Esophagus (tissue), 2 donors: Measurements from ENCODE around the gene C1orf226. TPM values are rescaled to one million over a fixed set of nuclear protein-coding genes. Genes with fewer than 3 reads are reported as not detected.
"Not testable (repeated sequence)": the region's sequence is repeated elsewhere in the genome, so short reads cannot be mapped to it uniquely, and the experiment has no call there.

ENCODE experiments used
- H3K27ac ChIP-seq, 2 donors: one replicate each; pipeline ENCODE4 v1.5.1; 2013; ENCODE audit warnings: low read depth in 2 of 2, mild to moderate bottlenecking in 2 of 2, inconsistent platforms in 1 of 2, low read length in 1 of 2, moderate library complexity in 1 of 2
- H3K27me3 ChIP-seq, 2 donors: one replicate each; pipeline ENCODE4 v1.6.1; 2013; ENCODE audit warnings: low read length in 2 of 2, control low read depth in 1 of 2, mild to moderate bottlenecking in 1 of 2; ENCODE audit not compliant: insufficient read depth in 2 of 2, control insufficient read depth in 1 of 2
- H3K36me3 ChIP-seq, 2 donors: one replicate each; pipeline ENCODE4 v1.6.1; 2013; ENCODE audit warnings: low read length in 1 of 2; ENCODE audit not compliant: control insufficient read depth in 2 of 2, insufficient read depth in 2 of 2
- H3K4me1 ChIP-seq, 2 donors: one replicate each; pipeline ENCODE4 v1.6.1; 2013; ENCODE audit warnings: low read length in 1 of 2; ENCODE audit not compliant: control insufficient read depth in 2 of 2, insufficient read depth in 2 of 2
- H3K4me3 ChIP-seq, 2 donors: one replicate each; pipeline ENCODE4 v1.5.1; 2013; ENCODE audit warnings: low read length in 2 of 2, mild to moderate bottlenecking in 2 of 2, low read depth in 1 of 2, moderate library complexity in 1 of 2
- H3K9me3 ChIP-seq, 2 donors: one replicate each; pipeline ENCODE4 v1.6.1; 2013; ENCODE audit warnings: mild to moderate bottlenecking in 2 of 2, low read depth in 1 of 2, low read length in 1 of 2, moderate library complexity in 1 of 2; ENCODE audit not compliant: control insufficient read depth in 2 of 2, insufficient read depth in 1 of 2
- WGBS, 2 donors: extraction: QIAGEN DNeasy Blood & Tissue Kit; methylation state at CpG; one replicate each; pipeline ENCODE4 v1.1.7; 2013; 5-methylcytosine and 5-hydroxymethylcytosine counted together
- polyA plus RNA-seq, 2 donors: library from polyadenylated mRNA; stranded (reverse); fragments of 200-250 nt; gene quantifications; one replicate each; pipeline ENCODE4 v1.2.3, GENCODE V29; 2013
- donor health status: healthy with polysubstance abuse.
- donor health status: Bipolar disorder and iron deficiency.

Gene C1orf226
- polyA plus RNA-seq, 2 donors = 2.2 to 4.5 TPM

DNA sequence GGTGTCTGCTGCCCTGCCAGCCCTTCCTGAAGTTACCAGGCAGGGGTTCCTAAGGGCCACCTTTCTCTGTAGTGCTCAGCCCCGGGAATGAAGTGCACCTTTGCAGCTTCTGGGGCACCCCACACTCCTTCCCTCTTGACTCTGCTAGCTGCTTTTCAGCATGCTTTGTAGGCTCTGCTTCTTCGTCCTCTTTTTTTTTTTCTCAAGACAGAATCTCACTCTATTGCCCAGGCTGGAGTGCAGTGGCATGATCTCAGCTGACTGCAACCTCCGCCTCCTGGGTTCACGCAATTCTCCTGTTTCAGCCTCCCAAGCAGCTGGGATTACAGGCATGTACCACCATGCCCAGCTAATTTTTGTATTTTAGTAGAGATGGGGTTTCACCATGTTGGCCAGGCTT is 29.7 kb upstream of the C1orf226 start:
- H3K36me3 ChIP-seq, H3K27me3 ChIP-seq, H3K4me3 ChIP-seq, H3K27ac ChIP-seq, H3K4me1 ChIP-seq, H3K9me3 ChIP-seq: not testable (repeated sequence)
- WGBS, 2 donors = 68 to 91% methylated on average over 3 to 4 of the region's 4 CpGs

DNA sequence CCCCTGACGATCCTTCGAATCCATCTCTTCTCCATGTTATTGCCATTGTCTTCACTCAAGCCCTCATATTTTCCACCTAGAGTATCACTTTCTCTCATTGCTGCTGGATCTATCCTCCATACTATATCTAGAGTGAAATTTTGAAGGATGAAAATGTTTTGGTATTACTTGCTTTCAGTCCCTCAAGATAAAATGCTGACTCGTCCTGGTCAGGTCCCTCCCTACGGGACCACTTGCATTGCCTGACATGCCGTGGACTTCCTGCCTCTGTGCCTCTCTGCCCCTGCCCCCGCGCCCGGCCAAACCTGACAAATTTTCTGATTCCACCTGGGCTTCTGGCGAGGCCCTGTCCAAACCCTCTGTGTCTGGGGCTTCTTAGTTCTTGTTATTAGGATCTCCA is 28.4 kb upstream of the C1orf226 start:
- Histone ChIP-seq H3K4me1 (peaks cover 0 to 5% of the 10 kb centered on the region in 2 donors), H3K4me3 (no peak overlapping the region), H3K9me3 (no peaks in the 10 kb centered on the region), H3K27me3 (no peaks in the 10 kb centered on the region), H3K27ac (no peak overlapping the region), H3K36me3 (peaks cover 0 to 2% of the 10 kb centered on the region in 2 donors)
- 88% methylated on average over 9 of the region's 9 CpGs for WGBS, 2 donors

DNA sequence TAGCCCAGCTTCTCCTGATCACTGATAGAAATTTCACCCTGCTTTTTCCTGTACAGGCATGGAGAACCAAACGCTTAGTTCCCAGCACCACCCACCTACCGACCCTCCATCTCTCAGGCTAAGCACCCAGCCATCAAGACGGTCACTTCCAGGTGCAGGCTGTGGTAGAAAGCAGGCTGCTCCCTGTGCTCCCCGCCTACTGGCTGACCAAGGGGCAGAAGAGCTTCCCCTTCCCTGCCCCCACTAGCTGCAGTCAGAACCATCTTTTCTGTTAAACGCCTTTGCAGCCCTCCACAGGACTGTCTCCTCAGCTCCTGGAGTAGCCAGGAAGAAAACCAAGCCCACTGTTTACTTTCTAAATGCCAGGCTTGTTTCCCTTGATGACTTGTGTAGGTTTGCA is 27.8 kb upstream of the C1orf226 start:
- Histone ChIP-seq H3K36me3 (peaks cover 0 to 2% of the 10 kb centered on the region in 2 donors), H3K4me1 (peaks cover 0 to 5% of the 10 kb centered on the region in 2 donors)
- 76 to 81% methylated on average over 5 of the region's 5 CpGs for WGBS, 2 donors

DNA sequence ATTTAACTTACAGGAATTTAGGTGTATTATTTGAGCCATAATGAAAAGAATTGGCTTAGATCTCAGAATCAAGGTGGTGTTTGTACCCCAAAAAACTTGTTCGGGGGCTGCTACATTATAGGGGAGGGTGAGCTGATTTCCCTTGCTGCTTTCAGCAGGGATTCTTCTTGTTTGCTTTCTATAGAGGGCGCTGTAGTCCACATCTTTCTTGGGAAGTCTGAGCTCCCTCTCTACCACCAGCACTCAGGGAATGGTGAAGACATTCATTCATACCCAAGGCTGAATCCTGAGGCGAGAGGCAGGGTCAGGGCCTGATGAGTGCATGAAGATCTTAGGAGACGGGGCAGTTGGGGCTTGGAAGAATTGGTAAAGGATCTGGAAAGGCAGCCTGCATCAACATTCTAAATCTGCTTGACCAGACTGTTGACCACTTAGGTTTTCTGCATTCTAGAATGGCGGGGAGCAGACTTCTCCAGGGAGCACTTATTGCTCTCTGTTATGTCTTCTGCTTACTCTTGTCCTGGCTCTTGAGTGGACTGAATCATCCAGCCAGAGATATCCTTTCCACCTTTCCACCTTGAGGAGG is 23.8 kb upstream of the C1orf226 start:
- Histone ChIP-seq H3K9me3 (no peaks in the 10 kb centered on the region), H3K27ac (no peak overlapping the region), H3K27me3 (no peaks in the 10 kb centered on the region), H3K4me3 (no peak overlapping the region), H3K36me3 (peaks cover 0 to 2% of the 10 kb centered on the region in 2 donors), H3K4me1 (peaks cover 0 to 2% of the 10 kb centered on the region in 2 donors)
- WGBS, 2 donors = 59 to 60% methylated on average over 5 of the region's 5 CpGs

More for the DNA sequence above, 27.8 kb upstream of the C1orf226 start:
- Histone ChIP-seq H3K4me3 (no peak overlapping the region), H3K9me3 (no peaks in the 10 kb centered on the region), H3K27ac (no peak overlapping the region), H3K27me3 (no peaks in the 10 kb centered on the region)

DNA sequence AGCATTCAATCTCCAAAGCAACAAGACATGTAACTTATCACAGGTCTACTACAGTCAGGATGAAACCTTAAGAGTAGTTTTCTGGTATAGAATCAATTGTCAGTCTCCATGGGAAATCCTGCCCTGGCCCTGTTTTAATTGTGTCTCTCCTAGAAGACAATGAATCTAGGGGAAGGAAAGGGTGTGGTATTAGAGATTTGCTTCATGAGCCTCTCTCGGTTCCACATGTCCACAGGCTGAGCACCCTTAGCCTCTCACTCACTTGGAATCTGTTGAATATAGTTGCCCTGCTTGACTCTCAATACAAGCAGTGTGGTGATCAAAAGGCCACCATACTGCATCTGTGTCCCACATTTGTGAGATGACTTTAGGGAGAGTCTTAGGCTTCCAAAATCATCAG is 22.6 kb upstream of the C1orf226 start:
- Histone ChIP-seq H3K27ac (no peak overlapping the region), H3K9me3 (no peaks in the 10 kb centered on the region), H3K27me3 (no peaks in the 10 kb centered on the region), H3K36me3 (peaks cover 0 to 2% of the 10 kb centered on the region in 2 donors), H3K4me3 (no peak overlapping the region), H3K4me1 (peaks cover 0 to 2% of the 10 kb centered on the region in 2 donors)
- WGBS, 2 donors = 55 to 66% methylated on average over 1 of the region's 1 CpG

DNA sequence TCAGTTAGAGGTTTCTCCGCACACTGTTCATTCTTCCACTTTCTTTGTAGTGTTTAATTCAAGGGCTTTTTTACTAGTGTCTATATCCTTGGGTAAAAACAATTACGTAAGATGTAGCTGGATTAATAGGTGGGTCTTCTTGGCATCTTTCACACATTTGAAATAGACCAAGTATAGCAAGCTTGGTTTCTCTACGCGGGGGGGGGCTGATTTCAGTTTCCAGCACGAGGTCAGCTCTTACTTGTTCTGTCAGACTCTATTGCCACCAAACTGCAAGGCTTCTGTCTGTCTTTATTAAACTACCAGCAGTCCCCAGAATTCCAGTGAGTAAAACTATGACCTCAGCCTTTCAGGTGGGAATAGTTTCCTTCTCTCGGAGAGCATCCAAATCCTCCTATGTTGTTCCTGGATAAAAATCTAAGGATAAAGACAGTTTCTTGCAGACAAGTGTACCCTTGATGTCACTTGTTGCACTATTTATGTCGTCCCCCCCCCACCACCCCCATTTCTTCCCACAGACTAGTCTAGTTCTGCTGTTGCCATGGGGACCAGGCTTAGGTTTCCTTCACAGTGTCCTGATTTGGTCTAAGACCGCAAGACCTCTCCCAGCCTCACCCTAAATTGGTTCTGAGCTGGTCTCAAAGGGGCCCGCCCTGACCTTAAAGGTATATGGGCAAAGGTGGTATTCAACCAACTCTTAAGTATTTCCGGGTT is 21.8 kb upstream of the C1orf226 start:
- no peak overlapping the region for H3K4me3 ChIP-seq
- H3K27ac ChIP-seq = no peak overlapping the region
- no peaks in the 10 kb centered on the region for H3K9me3 ChIP-seq
- 82 to 88% methylated on average over 10 of the region's 10 CpGs for WGBS, 2 donors
- H3K4me1 ChIP-seq = peaks cover 0 to 2% of the 10 kb centered on the region in 2 donors
- H3K27me3 ChIP-seq = no peaks in the 10 kb centered on the region
- peaks cover 0 to 2% of the 10 kb centered on the region in 2 donors for H3K36me3 ChIP-seq

DNA sequence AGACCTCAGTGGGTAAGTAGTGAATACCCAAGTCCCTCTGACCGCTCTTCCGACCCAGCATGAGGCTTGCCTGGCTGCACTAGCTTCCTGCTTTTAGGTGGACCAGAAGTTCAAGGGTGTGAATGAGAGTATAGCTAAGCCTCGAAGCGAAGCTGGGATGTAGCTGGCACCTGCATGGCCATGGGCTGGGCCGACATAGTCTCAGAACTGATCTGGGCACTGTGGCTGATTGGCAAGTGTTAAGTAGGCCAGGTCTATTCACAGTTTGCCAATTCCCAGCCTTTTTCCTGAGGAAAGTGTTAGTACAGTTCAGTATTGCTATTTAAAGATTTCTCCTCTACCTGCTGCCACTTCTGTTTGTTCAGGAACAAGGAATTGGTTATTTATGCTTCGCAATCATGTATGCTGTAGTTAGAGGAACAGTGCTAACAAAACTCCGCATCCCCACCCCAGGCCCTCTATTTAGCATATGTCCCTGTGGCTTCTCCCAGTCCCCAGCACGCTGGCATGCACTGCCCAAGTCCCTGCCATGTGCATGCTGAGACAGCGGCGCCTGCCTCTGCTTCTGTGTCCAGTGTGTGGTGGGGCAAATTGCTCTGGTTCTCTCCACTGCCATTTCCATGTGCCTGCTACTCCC is 21.2 kb upstream of the C1orf226 start:
- Histone ChIP-seq H3K9me3 (no peaks in the 10 kb centered on the region), H3K4me3 (no peak overlapping the region), H3K27ac (no peak overlapping the region), H3K36me3 (peaks cover 0 to 2% of the 10 kb centered on the region in 2 donors), H3K4me1 (peaks cover 3 to 5% of the 10 kb centered on the region in 2 donors), H3K27me3 (no peaks in the 10 kb centered on the region)
- WGBS, 2 donors = 85 to 92% methylated on average over 10 of the region's 10 CpGs

DNA sequence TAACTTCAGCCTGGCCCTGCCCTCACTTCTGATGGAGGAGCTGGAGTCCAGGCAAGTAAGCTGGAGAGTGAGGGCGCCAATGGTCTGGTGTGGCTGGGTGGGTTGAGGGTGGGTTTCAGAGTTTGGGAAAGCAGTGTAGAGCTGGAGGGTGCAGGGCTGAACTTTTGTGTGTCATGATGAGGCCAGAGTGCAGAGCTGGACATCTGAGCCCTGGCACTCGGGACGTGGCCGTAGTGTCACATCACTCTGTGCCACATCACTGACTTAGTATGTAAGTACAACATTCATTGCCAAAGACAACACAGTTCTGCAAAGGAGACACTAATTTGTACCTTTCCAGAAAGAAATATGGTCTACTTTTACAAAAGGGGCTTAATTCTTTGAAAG is 20.7 kb upstream of the C1orf226 start:
- WGBS, 2 donors = 94 to 96% methylated on average over 4 of the region's 4 CpGs
- H3K36me3 ChIP-seq = peaks cover 0 to 2% of the 10 kb centered on the region in 2 donors
- no peak overlapping the region for H3K27ac ChIP-seq
- peaks cover 3 to 6% of the 10 kb centered on the region in 2 donors for H3K4me1 ChIP-seq
- no peaks in the 10 kb centered on the region for H3K27me3 ChIP-seq
- H3K4me3 ChIP-seq = no peak overlapping the region
- no peaks in the 10 kb centered on the region for H3K9me3 ChIP-seq

DNA sequence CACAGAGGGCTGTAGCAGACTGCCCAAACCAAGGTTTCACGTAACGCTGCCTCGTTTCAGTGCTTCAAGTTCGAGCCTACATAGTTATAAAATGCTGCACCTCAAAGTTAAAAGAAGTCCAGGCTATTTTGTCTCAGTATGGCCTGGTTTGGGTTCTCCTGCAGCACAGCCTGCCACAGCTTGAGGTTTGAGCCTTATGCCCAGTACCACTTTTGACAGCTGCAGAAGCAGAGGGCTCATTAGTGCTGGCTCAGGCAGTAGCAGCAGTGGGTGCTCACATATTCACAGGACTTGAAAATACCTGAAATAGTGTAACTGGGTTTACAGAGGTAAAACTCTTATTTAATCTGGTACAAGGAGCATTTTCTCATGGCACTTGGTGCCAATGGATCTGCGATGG is 20.2 kb upstream of the C1orf226 start:
- WGBS, 2 donors = 93 to 95% methylated on average over 5 of the region's 5 CpGs
- H3K36me3 ChIP-seq = peaks cover 0 to 2% of the 10 kb centered on the region in 2 donors

More for the DNA sequence above, 20.2 kb upstream of the C1orf226 start:
- H3K4me1 ChIP-seq = peaks cover 3 to 8% of the 10 kb centered on the region in 2 donors
- peak overlapping the region in 1 of 2 donors; percentile 6 for H3K27ac ChIP-seq
- no peaks in the 10 kb centered on the region for H3K9me3 ChIP-seq
- H3K27me3 ChIP-seq = no peaks in the 10 kb centered on the region
- no peak overlapping the region for H3K4me3 ChIP-seq
